Activated CD4-positive, alpha-beta T cell treated with anti-CD3 and anti-CD28 coated beads, Interleukin-2, Interleukin-4, amounts not matched to agents 100 ng/mL and 50 ng/mL, durations not matched to agents 16 hours and 8 hours (primary cell): ENCODE measurements around the gene RAB32.
A peak's percentile ranks its signal among the peaks of the same experiment; 100 is the strongest.
"Not testable (repeated sequence)": the region's sequence is repeated elsewhere in the genome, so short reads cannot be mapped to it uniquely, and the experiment has no call there.

Experiments used
- DNase-seq: peaks from one replicate; pipeline ENCODE4 v3.0.0-alpha.2; 2020; ENCODE audit warnings: low spot score

RAB32 gene

GRCh38 chr6:146543211-146543939 lies at the start of gene RAB32:
RAB32 (plus strand) TSS chr6:146543833; CDS start chr6:146543872, 39 bp downstream.
- DNase-seq: peak; percentile 9

GRCh38 chr6:146498309-146498708 lies 45.3 kb upstream of the RAB32 start:
- DNase-seq: no peak

DNA sequence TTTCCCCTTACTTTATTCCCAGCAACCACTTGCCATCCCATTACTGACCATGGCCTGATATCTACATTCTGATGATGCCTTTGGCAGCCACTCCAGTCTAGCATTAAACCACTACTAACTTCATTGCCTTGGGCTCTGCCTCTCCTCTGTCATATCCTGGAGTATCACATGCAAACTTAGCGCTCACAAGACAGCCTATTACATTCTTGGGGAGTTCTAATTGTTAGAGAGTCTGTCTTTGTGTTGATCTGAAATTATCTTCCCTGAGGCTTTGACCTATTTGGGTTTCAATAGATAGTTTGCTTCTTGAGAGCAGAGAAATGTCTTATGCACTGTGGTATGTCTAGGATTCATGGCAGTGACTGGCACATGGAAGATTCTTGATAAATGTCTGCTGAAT lies 40.5 kb upstream of the RAB32 start:
- no peak for DNase-seq

GRCh38 chr6:146515212-146515611 lies 28.4 kb upstream of the RAB32 start:
- DNase-seq: no peak

GRCh38 chr6:146526192-146526591 lies 17.4 kb upstream of the RAB32 start:
- DNase-seq: no peak

DNA sequence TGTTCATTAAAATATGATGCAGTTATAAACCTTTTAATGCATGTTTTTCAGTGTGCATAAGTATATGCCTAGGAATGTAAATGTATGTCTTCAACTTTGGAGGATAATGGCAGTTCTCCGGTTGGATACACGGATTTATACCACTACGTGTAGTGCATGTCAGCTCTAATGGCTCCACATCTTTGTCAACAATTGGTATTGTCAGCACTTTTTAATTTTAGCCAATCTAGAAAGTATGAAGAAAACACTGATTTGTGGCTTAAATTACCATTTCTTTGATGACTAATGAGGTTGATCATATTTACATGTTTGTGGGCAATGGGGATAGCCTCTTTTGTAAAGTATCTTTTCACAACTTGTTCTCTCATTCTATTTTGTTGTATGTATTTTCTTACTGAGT lies 10.9 kb upstream of the RAB32 start:
- DNase-seq: no peak

- no peak for DNase-seq
These were observed 787 bp upstream of the RAB32 start for GRCh38 chr6:146542881-146543210.

GRCh38 chr6:146543940-146544615 lies 445 bp downstream of the RAB32 start:
- DNase-seq: no peak

- no peak for DNase-seq
These were observed 1.1 kb downstream of the RAB32 start for GRCh38 chr6:146544616-146545182.

- DNase-seq: no peak
These were observed 1.9 kb downstream of the RAB32 start for GRCh38 chr6:146545581-146545980.

- no peak for DNase-seq
These were observed 2.9 kb downstream of the RAB32 start for GRCh38 chr6:146546443-146547043.

GRCh38 chr6:146547889-146548288 lies 4.3 kb downstream of the RAB32 start:
- no peak for DNase-seq

DNA sequence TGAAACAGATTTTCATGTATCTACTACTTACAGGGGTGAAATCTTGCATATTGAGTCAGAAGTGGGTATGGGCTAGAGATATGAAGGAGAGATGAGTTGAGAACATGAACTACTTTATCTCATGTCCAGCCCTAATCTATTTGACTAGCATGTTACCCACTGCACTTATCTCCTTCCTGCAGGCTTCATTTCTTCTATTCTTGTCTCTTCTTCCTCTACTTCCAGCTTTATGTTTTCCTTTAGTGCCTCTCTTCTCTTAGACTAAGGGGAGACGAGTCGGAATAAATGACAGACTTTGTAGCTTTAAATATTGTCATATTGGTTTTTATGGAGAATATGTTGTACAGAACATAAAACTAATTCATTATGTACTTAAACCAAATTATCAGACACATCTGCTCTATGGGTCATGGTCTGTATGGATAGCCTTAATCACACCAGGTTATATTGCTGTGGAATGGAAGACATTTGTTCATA lies 5.3 kb downstream of the RAB32 start:
- DNase-seq: no peak

GRCh38 chr6:146550911-146551310 lies 7.3 kb downstream of the RAB32 start:
- no peak for DNase-seq

DNA sequence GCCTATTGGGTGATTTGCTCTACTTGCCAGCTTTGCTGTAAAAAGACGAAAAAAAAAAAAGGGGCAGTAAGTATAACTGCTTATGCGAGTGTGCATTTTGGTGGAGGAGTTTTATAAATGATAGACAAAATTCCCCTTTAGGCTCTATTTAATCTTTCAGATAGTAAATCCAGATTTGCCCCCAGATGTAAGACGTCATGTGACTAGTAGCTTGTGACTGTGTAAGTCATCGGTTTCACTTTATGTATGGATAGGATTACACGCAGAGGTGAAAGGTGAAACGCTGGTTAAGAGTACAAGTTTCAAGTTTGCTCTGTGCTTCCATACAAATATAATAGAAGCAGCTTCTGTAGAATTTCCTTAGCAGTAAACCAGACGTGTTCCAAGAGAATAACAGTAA lies 7.9 kb downstream of the RAB32 start:
- DNase-seq: no peak

GRCh38 chr6:146553377-146554135 lies 9.9 kb downstream of the RAB32 start:
- no peak for DNase-seq

DNA sequence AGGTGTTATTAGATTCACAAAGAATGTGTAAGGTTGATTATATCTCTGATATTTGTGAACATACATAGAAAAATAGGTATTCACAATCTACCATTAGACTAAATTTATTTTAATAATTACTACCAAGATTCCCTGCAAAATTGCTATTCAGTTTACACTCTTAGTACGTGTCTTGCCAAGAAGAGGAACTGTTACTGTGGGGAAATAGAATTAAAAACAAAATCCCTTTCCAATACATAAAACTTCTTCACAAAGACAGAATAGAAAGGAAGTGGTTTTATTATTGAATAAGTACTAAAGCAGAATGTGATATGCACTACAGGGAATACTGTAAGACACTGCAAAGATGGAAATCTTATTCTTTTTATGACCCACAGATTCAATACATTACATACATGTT lies 17.0 kb downstream of the RAB32 start:
- no peak for DNase-seq

- DNase-seq: not testable (repeated sequence)
These were observed 23.0 kb downstream of the RAB32 start for GRCh38 chr6:146566661-146567060.

GRCh38 chr6:146568619-146569018 lies 25.0 kb downstream of the RAB32 start:
- DNase-seq: not testable (repeated sequence)

- DNase-seq: no peak
These were observed 30.6 kb downstream of the RAB32 start for GRCh38 chr6:146574211-146574610.

- DNase-seq: no peak
These were observed 34.4 kb downstream of the RAB32 start for GRCh38 chr6:146578054-146578453.

- no peak for DNase-seq
These were observed 38.3 kb downstream of the RAB32 start for GRCh38 chr6:146581968-146582367.
